Kidney glomerular epithelial cell (primary cell): ENCODE data around the gene BANF1.

Source experiments
- DNase-seq: peaks from one replicate; lab custom pipeline; 2025; lab: John Stamatoyannopoulos, UW

Gene BANF1

GRCh38 chr11:66001942-66002647 lies at the start of gene BANF1, which contains the start of gene EIF1AD:
BANF1 (plus strand) TSS chr11:66002503; CDS start chr11:66003251, 748 bp downstream.
EIF1AD (minus strand) TSS chr11:66002157; CDS start chr11:66000389, 1,768 bp downstream.
- peak; percentile 94 for DNase-seq

- no peak for DNase-seq
Measured at GRCh38 chr11:65953471-65953870, 48.8 kb upstream of the BANF1 start.

GRCh38 chr11:65954771-65955170 lies 47.5 kb upstream of the BANF1 start:
- no peak for DNase-seq

GRCh38 chr11:65958291-65958690 lies 44.0 kb upstream of the BANF1 start:
- no peak for DNase-seq

GRCh38 chr11:65958774-65959420 lies 43.4 kb upstream of the BANF1 start:
- no peak for DNase-seq

- no peak for DNase-seq
Measured at GRCh38 chr11:65960824-65961266, 41.5 kb upstream of the BANF1 start.

- peak; percentile 96 for DNase-seq
Measured at GRCh38 chr11:65961267-65962140, 40.8 kb upstream of the BANF1 start, which contains the start of gene SART1. SART1 (plus strand) TSS chr11:65961734; CDS start chr11:65961781, 47 bp downstream.

- DNase-seq: no peak
Measured at GRCh38 chr11:65962141-65962564, 40.1 kb upstream of the BANF1 start.

GRCh38 chr11:65964906-65965305 lies 37.4 kb upstream of the BANF1 start:
- no peak for DNase-seq

- no peak for DNase-seq
Measured at GRCh38 chr11:65965986-65966762, 36.1 kb upstream of the BANF1 start.

- DNase-seq: no peak
Measured at GRCh38 chr11:65967329-65967934, 34.9 kb upstream of the BANF1 start.

GRCh38 chr11:65968600-65969482 lies 33.5 kb upstream of the BANF1 start:
- no peak for DNase-seq

- DNase-seq: no peak
Measured at GRCh38 chr11:65972116-65972515, 30.2 kb upstream of the BANF1 start.

GRCh38 chr11:65973439-65974110 lies 28.7 kb upstream of the BANF1 start:
- DNase-seq: peak; percentile 1

GRCh38 chr11:65975771-65976170 lies 26.5 kb upstream of the BANF1 start:
- no peak for DNase-seq

GRCh38 chr11:65976216-65977176 lies 25.8 kb upstream of the BANF1 start:
- no peak for DNase-seq

GRCh38 chr11:65977621-65978390 lies 24.5 kb upstream of the BANF1 start:
- no peak for DNase-seq
